Mucosa of descending colon (tissue), 3 donors: Measurements from ENCODE around the gene BUD23. TPM values are rescaled to one million over a fixed set of nuclear protein-coding genes. Genes with fewer than 3 reads are reported as not detected.
"Not testable (repeated sequence)": the region's sequence is repeated elsewhere in the genome, so short reads cannot be mapped to it uniquely, and the experiment has no call there.

Experiments
- ATAC-seq: fragments of 200-7000 bp; cut with Tn5 transposase; one replicate; pipeline ENCODE4 v1.9.1; 2020; ENCODE audit warnings: mild to moderate bottlenecking, moderate library complexity
- DNase-seq, 3 donors: peaks; one replicate each; pipeline ENCODE4 v3.0.0-alpha.2; 2020
- H3K36me3 ChIP-seq: fragments of 200-600 bp; one replicate; pipeline ENCODE4 v1.8.0; 2021; ENCODE audit warnings: low read depth, mild to moderate bottlenecking
- H3K4me1 ChIP-seq: fragments of 200-600 bp; one replicate; pipeline ENCODE4 v1.8.0; 2021; ENCODE audit warnings: low read depth, mild to moderate bottlenecking
- H3K4me3 ChIP-seq: fragments of 200-600 bp; one replicate; pipeline ENCODE4 v1.8.0; 2021; ENCODE audit warnings: mild to moderate bottlenecking
- H3K9me3 ChIP-seq: fragments of 200-600 bp; one replicate; pipeline ENCODE4 v1.8.0; 2021; ENCODE audit warnings: mild to moderate bottlenecking
- intact Hi-C, 2 donors: fragments of 100-400 bp; cut with DNase I in 1 of 2; cut with micrococcal nuclease in 1 of 2; formaldehyde crosslinking; loops; one replicate each; pipeline versions ENCODE4 v1.11.0 to v1.11.1; 2022; cut with DNase I, micrococcal nuclease
- total RNA-seq, 3 donors: library from RNA; stranded (reverse); fragmentation: NEBNext Ultra II Directional in 2 of 3; extraction: Animal tissue kit (Norgen Biotek cat#: 25700) in 2 of 3; gene quantifications; one replicate each; pipeline versions ENCODE4 v1.2.1 to v1.2.4, GENCODE V29; 2021 to 2023
- TF ChIP-seq, protein P1 (sequence below): fragments of 200-600 bp; IDR thresholded peaks from one replicate; pipeline ENCODE4 v1.8.0; 2022; ENCODE audit warnings: antibody characterized with exemption, mild to moderate bottlenecking
- donor health status: DM: no; HTN: no; CAD: no; lungs with moderate emphysema.
- donor health status: DM: no; HTN: no; CAD: no.
- donor health status: DM: no; HTN: yes; CAD: no.

Gene BUD23
- total RNA-seq, 3 donors from 2014 or later = 38.4 to 61.2 (median 43.0) TPM

DNA sequence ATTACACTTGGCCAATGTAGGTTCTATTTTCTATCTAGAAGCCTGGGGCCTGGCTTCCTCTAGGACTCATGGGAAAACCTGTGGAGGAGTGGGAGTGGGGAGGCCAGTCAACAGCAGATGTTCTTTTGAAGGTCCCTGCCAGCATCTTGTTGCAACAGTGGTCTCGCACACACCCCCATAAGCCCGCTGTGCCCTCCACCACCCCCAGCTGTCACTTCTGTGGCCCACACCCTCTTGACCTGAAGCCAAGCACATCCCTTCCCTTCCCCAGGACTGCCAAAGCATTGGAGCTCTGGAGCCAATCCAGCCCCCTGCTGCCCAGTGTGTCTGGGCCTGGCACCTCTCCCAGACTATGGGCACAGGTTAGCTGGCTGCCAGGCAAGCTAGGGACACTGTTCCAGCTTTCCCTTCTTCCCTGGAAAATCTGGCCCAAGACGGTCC, 38.0 kb downstream of the BUD23 start:
- intact Hi-C loops = loop anchor here (5.0 kb wide), 1 partner anchor 114 kb away; no protein-coding TSS in a partner anchor
- TF ChIP-seq, protein P1, sequence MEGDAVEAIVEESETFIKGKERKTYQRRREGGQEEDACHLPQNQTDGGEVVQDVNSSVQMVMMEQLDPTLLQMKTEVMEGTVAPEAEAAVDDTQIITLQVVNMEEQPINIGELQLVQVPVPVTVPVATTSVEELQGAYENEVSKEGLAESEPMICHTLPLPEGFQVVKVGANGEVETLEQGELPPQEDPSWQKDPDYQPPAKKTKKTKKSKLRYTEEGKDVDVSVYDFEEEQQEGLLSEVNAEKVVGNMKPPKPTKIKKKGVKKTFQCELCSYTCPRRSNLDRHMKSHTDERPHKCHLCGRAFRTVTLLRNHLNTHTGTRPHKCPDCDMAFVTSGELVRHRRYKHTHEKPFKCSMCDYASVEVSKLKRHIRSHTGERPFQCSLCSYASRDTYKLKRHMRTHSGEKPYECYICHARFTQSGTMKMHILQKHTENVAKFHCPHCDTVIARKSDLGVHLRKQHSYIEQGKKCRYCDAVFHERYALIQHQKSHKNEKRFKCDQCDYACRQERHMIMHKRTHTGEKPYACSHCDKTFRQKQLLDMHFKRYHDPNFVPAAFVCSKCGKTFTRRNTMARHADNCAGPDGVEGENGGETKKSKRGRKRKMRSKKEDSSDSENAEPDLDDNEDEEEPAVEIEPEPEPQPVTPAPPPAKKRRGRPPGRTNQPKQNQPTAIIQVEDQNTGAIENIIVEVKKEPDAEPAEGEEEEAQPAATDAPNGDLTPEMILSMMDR = no peak
- Histone ChIP-seq H3K36me3 (no peaks in the 10 kb centered on the region), H3K4me3 (no peak overlapping the region), H3K4me1 (peaks cover 12% of the 10 kb centered on the region), H3K9me3 (no peaks in the 10 kb centered on the region)
- DNase-seq (peak in 1 of 3 donors; percentile 50), ATAC-seq (peak; percentile 10)

DNA sequence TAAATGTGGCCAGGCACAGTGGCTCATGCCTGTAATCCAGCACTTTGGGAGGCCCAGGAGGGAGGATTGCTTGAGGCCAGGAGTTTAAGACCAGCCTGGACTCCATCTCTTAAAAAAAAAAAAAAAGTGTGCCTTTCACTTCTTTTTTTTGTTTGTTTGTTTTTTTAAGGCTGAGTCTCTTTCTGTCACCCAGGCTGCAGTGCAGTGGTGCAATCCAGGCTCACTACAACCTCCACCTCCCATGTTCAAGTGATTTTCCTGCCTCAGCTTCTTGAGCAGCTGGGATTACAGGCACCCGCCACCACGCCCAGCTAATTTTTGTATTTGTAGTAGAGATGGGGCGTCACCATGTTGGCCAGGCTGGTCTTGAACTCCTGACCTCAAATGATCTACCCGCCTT, 38.8 kb downstream of the BUD23 start:
- DNase-seq = not testable (repeated sequence)
- intact Hi-C loops = loop anchor here (5.0 kb wide), 1 partner anchor 115 kb away; no protein-coding TSS in a partner anchor

DNA sequence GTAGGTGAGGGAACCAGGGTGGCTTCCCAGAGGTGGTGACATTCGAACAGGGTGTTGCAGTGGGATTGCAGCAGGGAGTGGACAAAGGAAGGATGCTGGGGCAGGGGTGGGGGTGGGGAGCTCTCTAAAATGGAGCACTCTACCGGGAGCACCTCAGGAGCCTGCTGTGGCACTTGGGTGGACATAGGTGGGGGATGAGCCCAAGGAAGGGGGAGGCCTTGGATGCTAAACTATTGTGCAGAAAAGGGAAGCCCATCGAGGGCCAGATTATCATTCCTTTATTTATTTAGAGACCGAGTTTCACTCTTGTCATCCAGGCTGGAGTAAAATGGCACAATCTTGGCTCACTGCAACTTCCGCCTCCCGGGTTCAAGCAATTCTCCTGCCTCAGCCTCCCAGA, 39.4 kb downstream of the BUD23 start:
- peaks cover 12% of the 10 kb centered on the region for H3K4me1 ChIP-seq
- intact Hi-C loops = loop anchor here (5.0 kb wide), 1 partner anchor 115 kb away; no protein-coding TSS in a partner anchor
- no peak for ATAC-seq
- DNase-seq = no peak
- H3K36me3 ChIP-seq = no peaks in the 10 kb centered on the region
- H3K9me3 ChIP-seq = no peaks in the 10 kb centered on the region
- no peak overlapping the region for H3K4me3 ChIP-seq
- TF ChIP-seq, protein P1 = no peak

More for the DNA sequence above, 38.8 kb downstream of the BUD23 start:
- not testable (repeated sequence) for ATAC-seq, H3K9me3 ChIP-seq, H3K4me3 ChIP-seq, H3K36me3 ChIP-seq
- H3K4me1 ChIP-seq = peaks cover 12% of the 10 kb centered on the region

DNA sequence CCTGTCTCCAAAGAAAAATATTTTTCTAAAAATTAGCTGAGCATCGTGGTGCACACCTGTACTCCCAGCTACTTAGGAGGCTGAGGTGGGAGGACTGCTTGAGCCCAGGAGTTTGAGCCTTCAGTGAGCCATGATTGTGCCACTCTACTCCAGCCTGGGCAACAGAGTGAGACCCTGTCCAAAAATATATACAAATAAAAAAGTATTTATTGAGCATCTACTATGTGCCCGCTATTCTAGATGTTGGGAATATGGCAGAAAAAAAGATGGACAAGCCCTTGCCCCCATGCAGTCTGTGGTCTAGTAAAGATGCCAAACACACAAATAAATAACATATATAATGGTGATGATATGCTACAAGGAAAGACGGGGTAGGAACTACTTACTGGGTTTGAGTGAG, 40.4 kb downstream of the BUD23 start:
- Histone ChIP-seq H3K9me3 (no peaks in the 10 kb centered on the region), H3K4me1 (peaks cover 5% of the 10 kb centered on the region), H3K36me3 (no peaks in the 10 kb centered on the region), H3K4me3 (no peak overlapping the region)
- no peak for DNase-seq
- TF ChIP-seq, protein P1 = no peak
- intact Hi-C loops = loop anchor here (5.0 kb wide), 1 partner anchor 117 kb away; no protein-coding TSS in a partner anchor
- no peak for ATAC-seq

DNA sequence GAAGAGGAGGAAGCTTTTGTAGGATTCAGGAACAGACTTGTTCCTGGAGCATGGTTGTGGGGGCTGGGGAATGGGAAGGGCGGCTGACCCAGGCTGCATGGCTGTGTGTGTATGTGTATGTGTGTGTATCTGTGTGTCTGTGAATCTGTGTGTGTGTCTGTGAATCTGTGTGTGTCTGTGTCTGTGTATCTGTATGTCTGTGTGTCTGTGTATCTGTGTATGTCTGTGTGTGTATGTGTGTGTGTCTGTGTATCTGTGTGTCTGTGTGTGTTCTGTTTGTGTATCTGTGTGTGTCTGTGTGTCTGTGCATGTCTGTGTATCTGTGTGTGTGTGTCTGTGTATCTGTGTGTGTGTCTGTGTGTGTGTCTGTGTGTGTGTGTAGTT, 42.7 kb downstream of the BUD23 start:
- Histone ChIP-seq H3K36me3 (no peaks in the 10 kb centered on the region), H3K4me1 (peaks cover 3% of the 10 kb centered on the region), H3K4me3 (no peak overlapping the region), H3K9me3 (no peaks in the 10 kb centered on the region)
- intact Hi-C loops = no loop called here
- TF ChIP-seq, protein P1 = peak; percentile 1
- no peak for DNase-seq
- peak; percentile 23 for ATAC-seq

DNA sequence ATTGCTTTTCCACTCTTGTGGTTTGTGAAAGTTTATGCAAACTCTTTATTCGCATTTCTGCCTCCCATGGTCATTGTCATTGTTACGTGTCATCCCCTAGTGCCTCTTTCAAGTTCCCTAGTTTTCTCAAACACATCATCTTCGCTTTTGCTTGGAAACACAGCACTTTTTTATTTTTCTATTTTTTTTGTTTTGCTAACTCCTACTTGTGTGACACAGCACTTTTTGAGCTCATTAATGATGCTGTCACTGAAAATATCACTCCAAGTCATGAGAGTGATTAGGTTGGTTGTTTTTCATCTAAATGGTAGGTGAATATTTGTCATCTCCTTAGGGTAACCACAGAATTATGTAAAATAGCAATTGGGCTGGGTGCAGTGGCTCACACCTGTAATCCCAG, 44.6 kb downstream of the BUD23 start:
- Histone ChIP-seq H3K36me3 (no peaks in the 10 kb centered on the region), H3K9me3 (no peaks in the 10 kb centered on the region), H3K4me1 (no peaks in the 10 kb centered on the region), H3K4me3 (no peak overlapping the region)
- ATAC-seq (no peak), DNase-seq (no peak)
- intact Hi-C loops = no loop called here
- TF ChIP-seq, protein P1 = no peak
